Endodermal cell (in vitro differentiated cells): ENCODE measurements around the gene BCL11B. TPM values are rescaled to one million over a fixed set of nuclear protein-coding genes. Genes with fewer than 3 reads are reported as not detected.

Experiments used
- DNase-seq: peaks from one replicate; pipeline ENCODE4 v3.0.0-alpha.2; 2017
- H3K27ac ChIP-seq: 2 replicates; pipeline ENCODE4 v1.5.1; 2013; ENCODE audit warnings: mild to moderate bottlenecking, low read depth, low read length, moderate library complexity
- H3K27me3 ChIP-seq: 2 replicates; pipeline ENCODE4 v1.6.1; 2013; ENCODE audit warnings: mild to moderate bottlenecking, low read length, moderate library complexity; ENCODE audit not compliant: insufficient read depth, control insufficient read depth, poor library complexity, severe bottlenecking
- H3K36me3 ChIP-seq: 2 replicates; pipeline ENCODE4 v1.7.0; 2013; ENCODE audit warnings: mild to moderate bottlenecking, low read length, moderate library complexity; ENCODE audit not compliant: control insufficient read depth, insufficient read depth
- H3K4me1 ChIP-seq: one replicate; pipeline ENCODE4 v1.7.0; 2013; ENCODE audit warnings: low read length; ENCODE audit not compliant: control insufficient read depth, insufficient read depth
- H3K4me3 ChIP-seq: 2 replicates; pipeline ENCODE4 v1.5.1; 2013; ENCODE audit warnings: mild to moderate bottlenecking, low read length, moderate library complexity
- H3K9ac ChIP-seq: 2 replicates; pipeline ENCODE4 v1.6.1; 2013; ENCODE audit warnings: mild to moderate bottlenecking, low read length, moderate library complexity; ENCODE audit not compliant: poor library complexity, severe bottlenecking; ENCODE audit errors: extremely low read depth
- H3K9me3 ChIP-seq: 2 replicates; pipeline ENCODE4 v1.6.1; 2013; ENCODE audit warnings: mild to moderate bottlenecking, low read length, moderate library complexity; ENCODE audit not compliant: control insufficient read depth
- H3K27ac Mint-ChIP-seq: 2 replicates; pipeline ENCODE4 v1.8.0; 2020; ENCODE audit warnings: mixed read lengths
- H3K27me3 Mint-ChIP-seq: 2 replicates; pipeline ENCODE4 v1.8.0; 2021; ENCODE audit warnings: mild to moderate bottlenecking, mixed read lengths; ENCODE audit not compliant: insufficient read depth
- H3K36me3 Mint-ChIP-seq: 2 replicates; pipeline ENCODE4 v1.8.0; 2020; ENCODE audit warnings: low read depth, mixed read lengths
- H3K4me1 Mint-ChIP-seq: 2 replicates; pipeline ENCODE4 v1.8.0; 2020; ENCODE audit warnings: mixed read lengths
- H3K4me3 Mint-ChIP-seq: 2 replicates; pipeline ENCODE4 v1.8.0; 2020; ENCODE audit warnings: mild to moderate bottlenecking, moderate library complexity, mixed read lengths
- H3K9me3 Mint-ChIP-seq: 2 replicates; pipeline ENCODE4 v1.8.0; 2020; ENCODE audit warnings: mild to moderate bottlenecking, mixed read lengths
- CTCF ChIP-seq: fragments of 200-600 bp; sonication (generic); conservative IDR thresholded peaks from 2 replicates; pipeline ENCODE4 v1.5.0; 2021; ENCODE audit warnings: antibody characterized with exemption, mild to moderate bottlenecking
- WGBS, 2 experiments: methylation state at CpG; one replicate each; pipeline versions ENCODE4 v1.1.5 to v1.1.7; 2013; ENCODE audit warnings: missing lambda C conversion rate in 2 of 2, mixed read lengths in 1 of 2; ENCODE audit not compliant: insufficient coverage in 1 of 2, insufficient read length in 1 of 2; 5-methylcytosine and 5-hydroxymethylcytosine counted together
- total RNA-seq, 2 donors: library from RNA; stranded (reverse); fragmentation: NEBNext Ultra II Directional in 1 of 2; extraction: Animal tissue kit (Norgen Biotek cat#: 25700) in 1 of 2; gene quantifications; 2 replicates in 1 of 2; 3 replicates in 1 of 2; pipeline ENCODE4 v1.2.1, GENCODE V29; 2021

Gene BCL11B
- total RNA-seq, 2 donors from 2014 or later: 5.7 to 6.0 TPM

GRCh38 chr14:99174770-99175319, 97.2 kb downstream of the BCL11B start:
- peaks cover 7% of the 10 kb centered on the region for H3K36me3 ChIP-seq
- H3K27me3 ChIP-seq: no peaks in the 10 kb centered on the region
- no peak overlapping the region for H3K4me3 ChIP-seq
- no peaks in the 10 kb centered on the region for H3K9me3 Mint-ChIP-seq
- peaks cover 2% of the 10 kb centered on the region for H3K27me3 Mint-ChIP-seq
- no peaks in the 10 kb centered on the region for H3K4me1 ChIP-seq
- no peak overlapping the region for H3K9ac ChIP-seq
- no peaks in the 10 kb centered on the region for H3K9me3 ChIP-seq
- H3K4me3 Mint-ChIP-seq: no peak overlapping the region
- H3K27ac ChIP-seq: no peak overlapping the region
- H3K27ac Mint-ChIP-seq: no peak overlapping the region
- H3K4me1 Mint-ChIP-seq: peaks cover 7% of the 10 kb centered on the region
- H3K36me3 Mint-ChIP-seq: peaks cover 14% of the 10 kb centered on the region
- 97 to 98% methylated on average over 22 to 79 of the region's 81 CpGs for WGBS, 2 experiments
- peak; percentile 49 for DNase-seq
- TF ChIP-seq CTCF: no peak

- Histone ChIP-seq H3K27me3 (no peaks in the 10 kb centered on the region), H3K27ac (no peak overlapping the region), H3K9ac (no peak overlapping the region), H3K4me1 (no peaks in the 10 kb centered on the region), H3K36me3 (peaks cover 7% of the 10 kb centered on the region), H3K9me3 (no peaks in the 10 kb centered on the region), H3K4me3 (no peak overlapping the region)
- Mint-ChIP-seq H3K9me3 (no peaks in the 10 kb centered on the region), H3K36me3 (peaks cover 14% of the 10 kb centered on the region), H3K4me1 (peaks cover 7% of the 10 kb centered on the region), H3K27ac (no peak overlapping the region), H3K4me3 (no peak overlapping the region), H3K27me3 (peaks cover 2% of the 10 kb centered on the region)
- peak; percentile 87 for DNase-seq
- WGBS, 2 experiments: 96 to 98% methylated on average over 58 to 79 of the region's 79 CpGs
- peak; percentile 50 for TF ChIP-seq CTCF
Observed at GRCh38 chr14:99174081-99174769, 97.8 kb downstream of the BCL11B start.

GRCh38 chr14:99173506-99173905, 98.5 kb downstream of the BCL11B start:
- DNase-seq: no peak
- H3K9me3 ChIP-seq: no peaks in the 10 kb centered on the region
- no peak overlapping the region for H3K27ac Mint-ChIP-seq
- H3K27me3 Mint-ChIP-seq: peaks cover 2% of the 10 kb centered on the region
- peaks cover 3% of the 10 kb centered on the region for H3K4me1 Mint-ChIP-seq
- TF ChIP-seq CTCF: no peak
- H3K4me3 Mint-ChIP-seq: no peak overlapping the region
- no peaks in the 10 kb centered on the region for H3K9me3 Mint-ChIP-seq
- WGBS, 2 experiments: 93 to 100% methylated on average over 2 of the region's 3 CpGs
- H3K36me3 ChIP-seq: peaks cover 7% of the 10 kb centered on the region
- H3K4me3 ChIP-seq: no peak overlapping the region
- peaks cover 14% of the 10 kb centered on the region for H3K36me3 Mint-ChIP-seq
- no peak overlapping the region for H3K27ac ChIP-seq
- H3K27me3 ChIP-seq: no peaks in the 10 kb centered on the region
- H3K9ac ChIP-seq: no peak overlapping the region
- H3K4me1 ChIP-seq: no peaks in the 10 kb centered on the region
